Kidney tubule cell (primary cell): ENCODE results near the gene NAP1L4.
"Not testable (repeated sequence)": the region's sequence is repeated elsewhere in the genome, so short reads cannot be mapped to it uniquely, and the experiment has no call there.

ENCODE experiments used
- DNase-seq: peaks from one replicate; pipeline ENCODE4 v3.0.0-alpha.2; 2018; ENCODE audit warnings: low spot score

Gene NAP1L4

GRCh38 chr11:2958251-2958650 is 33.9 kb downstream of the NAP1L4 start:
- DNase-seq = no peak

- DNase-seq = no peak
These were observed 36.1 kb downstream of the NAP1L4 start for GRCh38 chr11:2955906-2956476.

GRCh38 chr11:2954263-2954662 is 37.9 kb downstream of the NAP1L4 start:
- peak; percentile 39 for DNase-seq

- no peak for DNase-seq
These were observed 39.8 kb downstream of the NAP1L4 start for GRCh38 chr11:2952290-2952689.

GRCh38 chr11:2951231-2952110 is 40.7 kb downstream of the NAP1L4 start:
- peak; percentile 59 for DNase-seq

GRCh38 chr11:2950825-2951224 is 41.3 kb downstream of the NAP1L4 start:
- DNase-seq = no peak

- no peak for DNase-seq
These were observed 42.2 kb downstream of the NAP1L4 start for GRCh38 chr11:2949920-2950319.

GRCh38 chr11:2947744-2948143 is 44.4 kb downstream of the NAP1L4 start:
- DNase-seq = no peak

GRCh38 chr11:2945757-2946287 is 46.3 kb downstream of the NAP1L4 start:
- no peak for DNase-seq

GRCh38 chr11:2945031-2945756 is 46.9 kb downstream of the NAP1L4 start:
- DNase-seq = peak; percentile 75

GRCh38 chr11:2944530-2944929 is 47.6 kb downstream of the NAP1L4 start:
- DNase-seq = no peak

- DNase-seq = peak; percentile 68
These were observed 48.4 kb downstream of the NAP1L4 start for GRCh38 chr11:2943711-2944118.

- DNase-seq = no peak
These were observed 49.0 kb downstream of the NAP1L4 start for GRCh38 chr11:2942872-2943710.

GRCh38 chr11:2942447-2942846 is 49.7 kb downstream of the NAP1L4 start:
- no peak for DNase-seq

GRCh38 chr11:2940921-2941821 is 51.0 kb downstream of the NAP1L4 start:
- DNase-seq = peak; percentile 68

GRCh38 chr11:2940147-2940920 is 51.8 kb downstream of the NAP1L4 start:
- DNase-seq = peak; percentile 89

GRCh38 chr11:2938458-2939418 is 53.4 kb downstream of the NAP1L4 start:
- DNase-seq = not testable (repeated sequence)

GRCh38 chr11:2937641-2938457 is 54.3 kb downstream of the NAP1L4 start:
- not testable (repeated sequence) for DNase-seq
